ENCODE measurements around the gene CYP2U1. TPM values are rescaled to one million over a fixed set of nuclear protein-coding genes. Genes with fewer than 3 reads are reported as not detected.
"Not testable (repeated sequence)": the region's sequence is repeated elsewhere in the genome, so short reads cannot be mapped to it uniquely, and the experiment has no call there.

CYP2U1 gene
- total RNA-seq, 1 donor, result 17.3 TPM

- TF ChIP-seq CTCF (IDR thresholded peaks at IDR 0.05; ENCODE audit: insufficient read depth, low read length), result no peak
- no peak for DNase-seq (ENCODE audit: low read depth)
- H3K4me3 ChIP-seq (ENCODE audit: low read depth, low read length), result no peak overlapping the region
Observed at GRCh38 chr4:107916623-107917022, 14.7 kb upstream of the CYP2U1 start.

GRCh38 chr4:107917500-107917899 lies 13.8 kb upstream of the CYP2U1 start:
- no peak overlapping the region for H3K4me3 ChIP-seq (ENCODE audit: low read depth, low read length)
- DNase-seq (ENCODE audit: low read depth), result no peak
- TF ChIP-seq CTCF (IDR thresholded peaks at IDR 0.05; ENCODE audit: insufficient read depth, low read length), result no peak

- H3K4me3 ChIP-seq (ENCODE audit: low read depth, low read length), result no peak overlapping the region
- no peak for DNase-seq (ENCODE audit: low read depth)
- TF ChIP-seq CTCF (IDR thresholded peaks at IDR 0.05; ENCODE audit: insufficient read depth, low read length), result no peak
Observed at GRCh38 chr4:107922486-107923473, 8.6 kb upstream of the CYP2U1 start.

- DNase-seq (ENCODE audit: low read depth); H3K4me3 ChIP-seq (ENCODE audit: low read depth, low read length): not testable (repeated sequence)
Observed at GRCh38 chr4:107925713-107926112, 5.6 kb upstream of the CYP2U1 start.

GRCh38 chr4:107926875-107927274 lies 4.5 kb upstream of the CYP2U1 start:
- DNase-seq (ENCODE audit: low read depth); H3K4me3 ChIP-seq (ENCODE audit: low read depth, low read length): not testable (repeated sequence)

- no peak for TF ChIP-seq CTCF (IDR thresholded peaks at IDR 0.05; ENCODE audit: insufficient read depth, low read length)
- H3K4me3 ChIP-seq (ENCODE audit: low read depth, low read length), result peak overlapping the region; percentile 94
- no peak for DNase-seq (ENCODE audit: low read depth)
Observed at GRCh38 chr4:107931775-107932321, 499 bp downstream of the CYP2U1 start.

GRCh38 chr4:107935246-107935645 lies 3.9 kb downstream of the CYP2U1 start:
- no peak for DNase-seq (ENCODE audit: low read depth)
- TF ChIP-seq CTCF (IDR thresholded peaks at IDR 0.05; ENCODE audit: insufficient read depth, low read length), result no peak
- H3K4me3 ChIP-seq (ENCODE audit: low read depth, low read length), result no peak overlapping the region

Data from fibroblast of the aortic adventitia (primary cell).